HEK293 (cell line): ENCODE measurements around the gene SNX33.
A peak's percentile ranks its signal among the peaks of the same experiment; 100 is the strongest.

Source experiments
- CTCF ChIA-PET: fragments of 350-600 bp; formaldehyde crosslinking; extraction: SDS; loops from one replicate; lab custom pipeline; 2021; ENCODE audit warnings: antibody characterized with exemption; lab: Yijun Ruan, JAX
- POLR2A ChIA-PET: fragments of 300-600 bp; formaldehyde crosslinking; extraction: SDS; loops from one replicate; lab custom pipeline; 2020; ENCODE audit warnings: antibody characterized with exemption, inconsistent platforms; lab: Yijun Ruan, JAX
- H3K27ac ChIP-seq: fragments of 200-500 bp; sonication (Bioruptor generic); 2 replicates; pipeline ENCODE4 v1.5.1; 2014; ENCODE audit warnings: low read depth, low read length, control low read depth, inconsistent platforms; ENCODE audit errors: extremely low read depth
- H3K36me3 ChIP-seq, 2 experiments: fragments of 200-500 bp in 1 of 2; sonication (Bioruptor generic) in 1 of 2; 1 replicate in 1 of 2; 2 replicates in 1 of 2; pipeline ENCODE4 v1.5.1; 2014 to 2017; ENCODE audit warnings: inconsistent platforms in 2 of 2, low read length in 2 of 2; ENCODE audit not compliant: control insufficient read depth in 2 of 2, insufficient read depth in 1 of 2
- H3K4me1 ChIP-seq: fragments of 200-500 bp; sonication (Bioruptor generic); 2 replicates; pipeline ENCODE4 v1.5.1; 2014; ENCODE audit warnings: mild to moderate bottlenecking, low read length, inconsistent platforms; ENCODE audit not compliant: control insufficient read depth, insufficient read depth
- H3K4me3 ChIP-seq: 2 replicates; pipeline ENCODE4 v1.5.1; 2011; ENCODE audit warnings: low read depth, mild to moderate bottlenecking, control low read depth, low read length, moderate library complexity
- H3K9me3 ChIP-seq: fragments of 200-500 bp; sonication (Bioruptor generic); 2 replicates; pipeline ENCODE4 v1.5.1; 2014; ENCODE audit warnings: low read depth, low read length, inconsistent platforms; ENCODE audit not compliant: control insufficient read depth, insufficient read depth
- EGR2 ChIP-seq: fragments of 450-650 bp; formaldehyde crosslinking; IDR thresholded peaks from 2 replicates; pipeline ENCODE4 v1.5.1; 2016; ENCODE audit warnings: low read depth, missing biosample characterization, missing genetic modification characterization
- KLF8 ChIP-seq: fragments of 450-650 bp; formaldehyde crosslinking; IDR thresholded peaks from 2 replicates; pipeline ENCODE4 v1.5.1; 2016; ENCODE audit warnings: missing biosample characterization, missing genetic modification characterization
- REPIN1 ChIP-seq: fragments of 450-650 bp; formaldehyde crosslinking; IDR thresholded peaks from 2 replicates; pipeline ENCODE4 v1.5.1; 2017; ENCODE audit warnings: missing biosample characterization, missing genetic modification characterization, low read depth
- SCRT1 ChIP-seq: fragments of 450-650 bp; formaldehyde crosslinking; IDR thresholded peaks from 2 replicates; pipeline ENCODE4 v1.5.1; 2016; ENCODE audit warnings: missing biosample characterization, missing genetic modification characterization, borderline replicate concordance
- WT1 ChIP-seq: fragments of 450-650 bp; formaldehyde crosslinking; IDR thresholded peaks from 2 replicates; pipeline ENCODE4 v1.5.1; 2016; ENCODE audit warnings: missing biosample characterization, missing genetic modification characterization
- ZFHX2 ChIP-seq: fragments of 450-650 bp; formaldehyde crosslinking; conservative IDR thresholded peaks from 2 replicates; pipeline ENCODE4 v1.5.1; 2016; ENCODE audit warnings: missing biosample characterization, missing genetic modification characterization
- ZNF133 ChIP-seq: fragments of 450-650 bp; formaldehyde crosslinking; IDR thresholded peaks from 2 replicates; pipeline ENCODE4 v1.5.1; 2016; ENCODE audit warnings: missing biosample characterization, missing genetic modification characterization
- ZNF2 ChIP-seq: fragments of 450-650 bp; formaldehyde crosslinking; IDR thresholded peaks from 2 replicates; pipeline ENCODE4 v1.5.1; 2016; ENCODE audit warnings: missing biosample characterization, missing genetic modification characterization
- ZNF335 ChIP-seq: fragments of 450-650 bp; formaldehyde crosslinking; conservative IDR thresholded peaks from 2 replicates; pipeline ENCODE4 v1.5.1; 2016; ENCODE audit warnings: missing biosample characterization, missing genetic modification characterization
- ZNF391 ChIP-seq: fragments of 450-650 bp; formaldehyde crosslinking; IDR thresholded peaks from 2 replicates; pipeline ENCODE4 v1.5.1; 2016; ENCODE audit warnings: low read depth, missing biosample characterization, missing genetic modification characterization, borderline replicate concordance
- ZNF426 ChIP-seq: fragments of 450-650 bp; formaldehyde crosslinking; IDR thresholded peaks from 2 replicates; pipeline ENCODE4 v1.5.1; 2017; ENCODE audit warnings: missing biosample characterization, missing genetic modification characterization, mild to moderate bottlenecking, inconsistent platforms, moderate library complexity
- ZNF433 ChIP-seq: fragments of 450-650 bp; formaldehyde crosslinking; IDR thresholded peaks from 2 replicates; pipeline ENCODE4 v1.5.1; 2016; ENCODE audit warnings: missing biosample characterization, missing genetic modification characterization, low read depth
- ZNF555 ChIP-seq: fragments of 450-650 bp; formaldehyde crosslinking; conservative IDR thresholded peaks from 2 replicates; pipeline ENCODE4 v1.5.1; 2017; ENCODE audit warnings: missing biosample characterization, mild to moderate bottlenecking, missing genetic modification characterization, inconsistent platforms
- ZNF600 ChIP-seq: fragments of 450-650 bp; formaldehyde crosslinking; IDR thresholded peaks from 2 replicates; pipeline ENCODE4 v1.5.1; 2016; ENCODE audit warnings: missing biosample characterization, missing genetic modification characterization
- ZNF792 ChIP-seq: fragments of 450-650 bp; formaldehyde crosslinking; IDR thresholded peaks from 2 replicates; pipeline ENCODE4 v1.5.1; 2016; ENCODE audit warnings: missing biosample characterization, missing genetic modification characterization
- TF ChIP-seq, protein P1 (sequence below): fragments of 450-650 bp; formaldehyde crosslinking; IDR thresholded peaks from 2 replicates; pipeline ENCODE4 v1.5.1; 2016; ENCODE audit warnings: missing biosample characterization, missing genetic modification characterization
- TF ChIP-seq, protein P2 (sequence below): fragments of 450-650 bp; formaldehyde crosslinking; IDR thresholded peaks from 2 replicates; pipeline ENCODE4 v1.5.1; 2016; ENCODE audit warnings: missing biosample characterization, missing genetic modification characterization
- TF ChIP-seq, protein P3 (sequence below): fragments of 450-650 bp; formaldehyde crosslinking; IDR thresholded peaks from 2 replicates; pipeline ENCODE4; 2016; ENCODE audit warnings: missing biosample characterization, missing genetic modification characterization
- TF ChIP-seq, protein P4 (sequence below): fragments of 450-650 bp; formaldehyde crosslinking; IDR thresholded peaks from 2 replicates; pipeline ENCODE4 v1.5.1; 2016; ENCODE audit warnings: missing biosample characterization, missing genetic modification characterization

The SNX33 gene

DNA sequence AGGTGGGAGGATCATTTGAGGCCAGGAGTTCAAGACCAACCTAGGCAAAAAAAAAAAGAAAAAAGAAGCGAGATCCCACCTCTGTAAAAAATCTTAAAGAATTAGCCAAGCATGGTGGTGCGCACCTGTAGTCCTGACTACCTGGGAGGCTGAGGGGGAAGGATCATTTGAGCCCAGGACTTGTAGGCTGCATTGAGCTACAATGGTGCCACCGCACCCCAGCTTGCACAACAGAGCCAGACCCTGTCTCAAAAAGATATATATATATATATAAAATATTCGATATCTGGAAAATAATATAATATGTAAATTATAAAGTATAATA lies 6.6 kb upstream of the SNX33 start:
- H3K4me1 ChIP-seq = peaks cover 7% of the 10 kb centered on the region
- ChIA-PET CTCF (interaction anchor here (0.7 to 5.8 kb wide), 6 partner anchors 15 to 274 kb away, joined by 3 to 47 read pairs (median 3); partner anchors contain the start of genes MAN2C1 and SNUPN), POLR2A (interaction anchor here (0.5 to 4.4 kb wide), 11 partner anchors 11 to 646 kb away, joined by 3 to 94 read pairs (median 4); partner anchors contain the start of genes MAN2C1, PTPN9, SCAMP5 and SIN3A)
- TF ChIP-seq WT1 (tag by site-specific recombination) (peak; percentile 38; the same call in 1 of the 2 replicates), KLF8 (tag by site-specific recombination) (peak; percentile 44; the same call in 1 of the 2 replicates), ZNF335 (no peak), ZNF792 (tag by site-specific recombination) (no peak), ZNF2 (peak; percentile 57; the same call in 1 of the 2 replicates), ZNF555 (tag by site-specific recombination) (no peak), EGR2 (tag by site-specific recombination) (peak; percentile 58), ZNF391 (no peak), ZFHX2 (tag by site-specific recombination) (peak; percentile 81; the same call in 1 of the 2 replicates)
- TF ChIP-seq, protein P1, sequence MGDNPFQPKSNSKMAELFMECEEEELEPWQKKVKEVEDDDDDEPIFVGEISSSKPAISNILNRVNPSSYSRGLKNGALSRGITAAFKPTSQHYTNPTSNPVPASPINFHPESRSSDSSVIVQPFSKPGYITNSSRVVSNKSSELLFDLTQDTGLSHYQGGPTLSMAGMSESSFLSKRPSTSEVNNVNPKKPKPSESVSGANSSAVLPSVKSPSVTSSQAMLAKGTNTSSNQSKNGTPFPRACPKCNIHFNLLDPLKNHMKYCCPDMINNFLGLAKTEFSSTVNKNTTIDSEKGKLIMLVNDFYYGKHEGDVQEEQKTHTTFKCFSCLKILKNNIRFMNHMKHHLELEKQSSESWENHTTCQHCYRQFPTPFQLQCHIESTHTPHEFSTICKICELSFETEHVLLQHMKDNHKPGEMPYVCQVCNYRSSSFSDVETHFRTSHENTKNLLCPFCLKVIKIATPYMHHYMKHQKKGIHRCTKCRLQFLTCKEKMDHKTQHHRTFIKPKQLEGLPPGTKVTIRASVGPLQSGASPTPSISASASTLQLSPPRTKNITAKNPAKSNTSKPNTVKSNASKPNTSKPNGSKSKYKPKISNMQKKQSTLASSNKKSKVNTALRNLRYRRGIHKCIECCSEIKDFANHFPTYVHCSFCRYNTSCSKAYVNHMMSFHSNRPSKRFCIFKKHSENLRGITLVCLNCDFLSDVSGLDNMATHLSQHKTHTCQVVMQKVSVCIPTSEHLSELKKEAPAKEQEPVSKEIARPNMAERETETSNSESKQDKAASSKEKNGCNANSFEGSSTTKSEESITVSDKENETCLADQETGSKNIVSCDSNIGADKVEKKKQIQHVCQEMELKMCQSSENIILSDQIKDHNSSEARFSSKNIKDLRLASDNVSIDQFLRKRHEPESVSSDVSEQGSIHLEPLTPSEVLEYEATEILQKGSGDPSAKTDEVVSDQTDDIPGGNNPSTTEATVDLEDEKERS (tag by site-specific recombination) = 0 out of 2 replicates have a peak, but pooled peaks have one; percentile 25
- TF ChIP-seq, protein P2, sequence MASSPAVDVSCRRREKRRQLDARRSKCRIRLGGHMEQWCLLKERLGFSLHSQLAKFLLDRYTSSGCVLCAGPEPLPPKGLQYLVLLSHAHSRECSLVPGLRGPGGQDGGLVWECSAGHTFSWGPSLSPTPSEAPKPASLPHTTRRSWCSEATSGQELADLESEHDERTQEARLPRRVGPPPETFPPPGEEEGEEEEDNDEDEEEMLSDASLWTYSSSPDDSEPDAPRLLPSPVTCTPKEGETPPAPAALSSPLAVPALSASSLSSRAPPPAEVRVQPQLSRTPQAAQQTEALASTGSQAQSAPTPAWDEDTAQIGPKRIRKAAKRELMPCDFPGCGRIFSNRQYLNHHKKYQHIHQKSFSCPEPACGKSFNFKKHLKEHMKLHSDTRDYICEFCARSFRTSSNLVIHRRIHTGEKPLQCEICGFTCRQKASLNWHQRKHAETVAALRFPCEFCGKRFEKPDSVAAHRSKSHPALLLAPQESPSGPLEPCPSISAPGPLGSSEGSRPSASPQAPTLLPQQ (tag by site-specific recombination) = 0 out of 2 replicates have a peak, but pooled peaks have one; percentile 11
- TF ChIP-seq, protein P3, sequence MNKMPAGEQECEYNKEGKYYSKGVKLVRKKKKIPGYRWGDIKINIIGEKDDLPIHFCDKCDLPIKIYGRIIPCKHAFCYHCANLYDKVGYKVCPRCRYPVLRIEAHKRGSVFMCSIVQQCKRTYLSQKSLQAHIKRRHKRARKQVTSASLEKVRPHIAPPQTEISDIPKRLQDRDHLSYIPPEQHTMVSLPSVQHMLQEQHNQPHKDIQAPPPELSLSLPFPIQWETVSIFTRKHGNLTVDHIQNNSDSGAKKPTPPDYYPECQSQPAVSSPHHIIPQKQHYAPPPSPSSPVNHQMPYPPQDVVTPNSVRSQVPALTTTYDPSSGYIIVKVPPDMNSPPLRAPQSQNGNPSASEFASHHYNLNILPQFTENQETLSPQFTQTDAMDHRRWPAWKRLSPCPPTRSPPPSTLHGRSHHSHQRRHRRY (tag by site-specific recombination) = no peak
- TF ChIP-seq, protein P4, sequence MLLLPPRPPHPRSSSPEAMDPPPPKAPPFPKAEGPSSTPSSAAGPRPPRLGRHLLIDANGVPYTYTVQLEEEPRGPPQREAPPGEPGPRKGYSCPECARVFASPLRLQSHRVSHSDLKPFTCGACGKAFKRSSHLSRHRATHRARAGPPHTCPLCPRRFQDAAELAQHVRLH = peak; percentile 65; the same call in 1 of the 2 replicates
- no peak overlapping the region for H3K4me3 ChIP-seq
- no peaks in the 10 kb centered on the region for H3K9me3 ChIP-seq
- peaks cover 6% of the 10 kb centered on the region in 2 experiments; a peak in 2 of 3 replicates for H3K36me3 ChIP-seq
- no peak overlapping the region for H3K27ac ChIP-seq

- Histone ChIP-seq H3K4me3 (no peak overlapping the region), H3K9me3 (no peaks in the 10 kb centered on the region), H3K27ac (no peak overlapping the region), H3K36me3 (peaks cover 2 to 6% of the 10 kb centered on the region in 2 experiments; a peak in 2 of 3 replicates), H3K4me1 (peaks cover 7% of the 10 kb centered on the region)
- ChIA-PET POLR2A (interaction anchor here (0.6 to 4.4 kb wide), 4 partner anchors 10 to 513 kb away, joined by 3 to 94 read pairs (median 44); partner anchors contain the start of genes SIN3A and SNUPN), CTCF (interaction anchor here (0.7 to 5.8 kb wide), 7 partner anchors 15 to 274 kb away, joined by 3 to 47 read pairs (median 4); partner anchors contain the start of genes MAN2C1, PTPN9 and SNUPN)
- 0 out of 2 replicates have a peak, but pooled peaks have one; percentile 5 for TF ChIP-seq ZNF133 (tag by site-specific recombination)
- no peak for TF ChIP-seq SCRT1
- no peak for TF ChIP-seq REPIN1 (tag by site-specific recombination)
- 0 out of 2 replicates have a peak, but pooled peaks have one; percentile 7 for TF ChIP-seq WT1 (tag by site-specific recombination)
- no peak for TF ChIP-seq ZNF433 (tag by site-specific recombination)
- no peak for TF ChIP-seq ZNF426 (tag by site-specific recombination)
- no peak for TF ChIP-seq ZNF600
Observed at GRCh38 chr15:75641603-75642002, 6.1 kb upstream of the SNX33 start.
